ENCODE data around the gene SASH1.

GRCh38 chr6:148599967-148600426 lies 257.4 kb downstream of the SASH1 start:
- TF ChIP-seq CTCF (IDR thresholded peaks at IDR 0.05) (no peak), EZH2 (IDR thresholded peaks at IDR 0.05) (no peak), EZH2phosphoT487 (IDR thresholded peaks at IDR 0.05) (no peak)
